ENCODE results near the gene TPCN1.

TPCN1 gene

DNA sequence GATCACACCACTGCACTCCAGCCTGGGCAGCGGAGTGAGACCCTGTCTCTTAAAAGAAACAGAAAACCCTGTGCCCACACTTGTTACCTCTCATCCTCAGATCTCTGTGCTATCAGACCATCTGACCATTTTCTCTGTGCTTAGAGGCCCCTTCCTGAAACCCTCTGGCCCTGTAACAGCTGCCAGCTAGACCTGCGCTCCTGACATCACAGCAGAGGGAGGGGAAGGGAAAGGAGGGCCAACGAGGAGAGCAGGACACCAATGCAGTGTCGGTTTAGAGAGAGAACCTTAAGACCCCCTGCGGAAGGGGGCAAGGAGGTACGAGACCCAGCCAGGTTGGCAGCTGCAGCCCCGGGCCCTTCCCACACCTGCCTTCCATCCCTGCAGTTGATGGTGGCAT is 71.3 kb downstream of the TPCN1 start:
- Histone ChIP-seq H3K4me3 (ENCODE audit: low read depth in 1 of 2, low read length in 2 of 2) (no peak overlapping the region), H3K27me3 (ENCODE audit: low read depth, low read length) (no peaks in the 10 kb centered on the region), H3K4me1 (ENCODE audit: control insufficient read depth in 1 of 2, insufficient read depth in 2 of 2, low read length in 2 of 2) (peaks cover 0 to 3% of the 10 kb centered on the region in 2 donors), H3K36me3 (ENCODE audit: control insufficient read depth in 1 of 2, insufficient read depth in 2 of 2, low read length in 2 of 2) (peaks cover 60 to 90% of the 10 kb centered on the region in 2 donors), H3K9me3 (ENCODE audit: control insufficient read depth in 1 of 2, low read length in 2 of 2) (no peaks in the 10 kb centered on the region), H3K27ac (ENCODE audit: low read length) (no peak overlapping the region)

- Histone ChIP-seq H3K4me1 (ENCODE audit: control insufficient read depth in 1 of 2, insufficient read depth in 2 of 2, low read length in 2 of 2) (peaks cover 0 to 3% of the 10 kb centered on the region in 2 donors), H3K27ac (ENCODE audit: low read length) (no peak overlapping the region), H3K36me3 (ENCODE audit: control insufficient read depth in 1 of 2, insufficient read depth in 2 of 2, low read length in 2 of 2) (peaks cover 57 to 84% of the 10 kb centered on the region in 2 donors), H3K9me3 (ENCODE audit: control insufficient read depth in 1 of 2, low read length in 2 of 2) (no peaks in the 10 kb centered on the region), H3K4me3 (ENCODE audit: low read depth in 1 of 2, low read length in 2 of 2) (no peak overlapping the region), H3K27me3 (ENCODE audit: low read depth, low read length) (no peaks in the 10 kb centered on the region)
Measured at GRCh38 chr12:113293100-113293499, 71.8 kb downstream of the TPCN1 start.

GRCh38 chr12:113295886-113296556 is 74.8 kb downstream of the TPCN1 start:
- H3K4me3 ChIP-seq (ENCODE audit: low read depth in 1 of 2, low read length in 2 of 2), result no peak overlapping the region
- no peaks in the 10 kb centered on the region for H3K9me3 ChIP-seq (ENCODE audit: control insufficient read depth in 1 of 2, low read length in 2 of 2)
- H3K27me3 ChIP-seq (ENCODE audit: low read depth, low read length), result no peaks in the 10 kb centered on the region
- H3K36me3 ChIP-seq (ENCODE audit: control insufficient read depth in 1 of 2, insufficient read depth in 2 of 2, low read length in 2 of 2), result peaks cover 37 to 63% of the 10 kb centered on the region in 2 donors
- H3K4me1 ChIP-seq (ENCODE audit: control insufficient read depth in 1 of 2, insufficient read depth in 2 of 2, low read length in 2 of 2), result peaks cover 0 to 16% of the 10 kb centered on the region in 2 donors
- H3K27ac ChIP-seq (ENCODE audit: low read length), result no peak overlapping the region

DNA sequence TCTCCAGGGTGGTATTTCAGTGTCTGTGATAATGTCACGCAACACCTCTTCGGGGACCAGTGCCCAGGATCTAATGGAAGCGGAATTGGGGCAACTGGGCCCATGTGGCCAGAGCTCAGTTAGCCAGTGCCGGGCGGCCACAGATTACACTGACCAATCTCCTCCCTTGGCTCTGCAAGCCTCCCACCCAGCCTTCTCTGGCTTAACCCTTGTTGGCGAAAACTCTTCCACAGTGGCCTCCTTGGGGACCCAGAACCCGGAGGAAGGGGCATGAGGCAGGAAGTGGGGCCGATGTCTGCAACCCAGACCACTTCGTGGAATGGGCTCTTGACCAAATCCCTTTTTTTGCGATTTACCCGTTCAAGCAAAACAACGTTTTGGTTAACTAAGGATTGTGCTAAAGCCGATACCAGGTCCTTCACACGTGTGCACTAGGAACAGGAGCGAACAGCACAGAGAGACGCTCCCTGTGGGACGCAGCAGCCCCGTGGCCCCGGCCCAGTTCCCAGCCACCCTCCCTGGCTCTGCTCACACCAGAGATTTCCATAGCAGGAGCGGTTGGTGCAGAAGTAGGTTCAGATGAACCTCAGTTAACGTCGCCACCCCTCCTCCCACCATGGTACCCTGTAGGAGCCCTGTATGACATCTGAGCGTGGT is 75.4 kb downstream of the TPCN1 start:
- H3K9me3 ChIP-seq (ENCODE audit: control insufficient read depth in 1 of 2, low read length in 2 of 2), result no peaks in the 10 kb centered on the region
- no peak overlapping the region for H3K4me3 ChIP-seq (ENCODE audit: low read depth in 1 of 2, low read length in 2 of 2)
- H3K36me3 ChIP-seq (ENCODE audit: control insufficient read depth in 1 of 2, insufficient read depth in 2 of 2, low read length in 2 of 2), result peaks cover 30 to 56% of the 10 kb centered on the region in 2 donors
- H3K4me1 ChIP-seq (ENCODE audit: control insufficient read depth in 1 of 2, insufficient read depth in 2 of 2, low read length in 2 of 2), result peaks cover 0 to 16% of the 10 kb centered on the region in 2 donors
- H3K27me3 ChIP-seq (ENCODE audit: low read depth, low read length), result no peaks in the 10 kb centered on the region
- no peak overlapping the region for H3K27ac ChIP-seq (ENCODE audit: low read length)

DNA sequence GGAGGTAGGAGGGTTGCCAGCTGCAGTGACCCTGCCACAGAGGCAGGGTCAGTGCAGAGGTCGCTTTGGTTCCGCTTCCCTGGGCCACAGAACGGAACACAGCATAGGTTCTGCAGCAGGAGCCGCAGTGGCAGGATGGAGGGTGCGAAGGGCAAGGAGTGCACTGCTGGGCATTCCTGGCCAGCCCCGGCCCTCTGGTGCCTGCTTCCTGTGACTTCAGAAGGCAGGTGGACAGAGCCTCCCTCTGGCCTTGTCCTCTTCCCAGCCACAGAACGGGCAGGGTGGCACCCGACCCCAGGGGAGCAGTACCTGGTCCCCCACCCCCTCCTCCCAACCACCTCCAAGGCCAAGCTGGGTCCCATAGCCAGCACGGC is 75.9 kb downstream of the TPCN1 start:
- Histone ChIP-seq H3K9me3 (ENCODE audit: control insufficient read depth in 1 of 2, low read length in 2 of 2) (no peaks in the 10 kb centered on the region), H3K27ac (ENCODE audit: low read length) (no peak overlapping the region), H3K4me3 (ENCODE audit: low read depth in 1 of 2, low read length in 2 of 2) (no peak overlapping the region), H3K36me3 (ENCODE audit: control insufficient read depth in 1 of 2, insufficient read depth in 2 of 2, low read length in 2 of 2) (peaks cover 27 to 54% of the 10 kb centered on the region in 2 donors), H3K27me3 (ENCODE audit: low read depth, low read length) (no peaks in the 10 kb centered on the region), H3K4me1 (ENCODE audit: control insufficient read depth in 1 of 2, insufficient read depth in 2 of 2, low read length in 2 of 2) (peaks cover 0 to 16% of the 10 kb centered on the region in 2 donors)

DNA sequence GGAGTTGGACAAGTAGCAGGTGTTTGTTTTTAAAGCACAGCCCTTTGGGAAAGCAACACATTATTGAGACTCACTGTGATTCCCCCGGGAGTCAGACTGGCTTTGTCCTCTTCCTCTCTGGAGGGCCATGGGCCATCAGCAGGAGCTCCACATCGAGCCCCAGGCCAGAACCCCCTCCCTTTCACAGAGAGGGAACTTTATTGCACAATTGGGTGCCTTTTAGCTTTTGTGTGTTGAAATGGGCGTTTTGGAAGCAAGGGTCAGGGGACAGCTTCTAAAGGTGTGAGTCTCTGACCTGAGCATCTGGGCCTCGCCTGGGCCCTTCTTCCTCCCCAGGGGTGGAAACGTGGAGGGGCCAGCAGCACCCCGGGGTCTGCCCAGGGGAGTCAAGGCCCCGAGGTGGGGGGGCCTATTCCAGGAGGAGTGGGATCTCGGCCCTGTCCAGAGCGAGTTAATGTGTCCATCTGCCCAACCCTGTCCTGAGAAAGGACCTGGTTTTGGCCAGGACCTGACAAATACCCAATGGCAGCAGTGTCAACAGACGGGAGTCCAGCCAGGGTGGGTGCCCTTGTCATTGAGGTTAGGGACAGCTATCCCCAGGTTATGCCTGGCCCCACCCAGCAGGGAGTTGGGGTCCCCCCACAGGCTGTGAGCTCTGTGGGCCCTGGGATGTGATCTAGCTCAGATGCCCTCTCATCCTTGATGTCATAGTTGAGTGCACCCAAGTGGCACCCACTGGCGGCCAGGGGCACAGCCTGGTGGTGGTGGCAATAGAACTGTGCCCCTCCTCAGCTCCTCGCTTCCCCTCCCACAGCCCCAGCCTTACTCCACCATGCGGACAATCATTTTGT is 76.6 kb downstream of the TPCN1 start:
- Histone ChIP-seq H3K4me3 (ENCODE audit: low read depth in 1 of 2, low read length in 2 of 2) (no peak overlapping the region), H3K9me3 (ENCODE audit: control insufficient read depth in 1 of 2, low read length in 2 of 2) (no peaks in the 10 kb centered on the region), H3K27me3 (ENCODE audit: low read depth, low read length) (no peaks in the 10 kb centered on the region), H3K4me1 (ENCODE audit: control insufficient read depth in 1 of 2, insufficient read depth in 2 of 2, low read length in 2 of 2) (peaks cover 0 to 16% of the 10 kb centered on the region in 2 donors), H3K27ac (ENCODE audit: low read length) (no peak overlapping the region), H3K36me3 (ENCODE audit: control insufficient read depth in 1 of 2, insufficient read depth in 2 of 2, low read length in 2 of 2) (peaks cover 29 to 51% of the 10 kb centered on the region in 2 donors)

DNA sequence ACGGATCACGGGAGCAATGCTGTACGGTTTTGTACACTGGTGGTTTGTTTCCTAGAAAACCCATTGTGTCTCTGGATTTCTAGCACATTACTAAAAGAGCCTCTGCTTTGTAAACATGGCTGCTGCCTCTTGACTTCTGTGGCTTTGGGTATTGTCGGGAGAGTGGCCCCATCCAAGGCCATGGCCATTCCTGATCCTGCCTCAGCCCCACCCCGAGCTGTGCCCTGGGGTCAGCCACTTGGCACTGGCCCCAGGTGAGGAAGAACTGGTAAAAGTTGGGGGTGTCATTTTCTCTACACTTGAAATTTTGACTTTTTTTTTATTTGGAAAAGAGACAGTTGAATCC is 77.2 kb downstream of the TPCN1 start:
- Histone ChIP-seq H3K4me1 (ENCODE audit: control insufficient read depth in 1 of 2, insufficient read depth in 2 of 2, low read length in 2 of 2) (peaks cover 0 to 16% of the 10 kb centered on the region in 2 donors), H3K27me3 (ENCODE audit: low read depth, low read length) (no peaks in the 10 kb centered on the region), H3K27ac (ENCODE audit: low read length) (no peak overlapping the region), H3K4me3 (ENCODE audit: low read depth in 1 of 2, low read length in 2 of 2) (no peak overlapping the region), H3K9me3 (ENCODE audit: control insufficient read depth in 1 of 2, low read length in 2 of 2) (no peaks in the 10 kb centered on the region), H3K36me3 (ENCODE audit: control insufficient read depth in 1 of 2, insufficient read depth in 2 of 2, low read length in 2 of 2) (peaks cover 23 to 45% of the 10 kb centered on the region in 2 donors)

- no peak overlapping the region for H3K4me3 ChIP-seq (ENCODE audit: low read depth in 1 of 2, low read length in 2 of 2)
- H3K27me3 ChIP-seq (ENCODE audit: low read depth, low read length), result no peaks in the 10 kb centered on the region
- H3K27ac ChIP-seq (ENCODE audit: low read length), result no peak overlapping the region
- peaks cover 0 to 16% of the 10 kb centered on the region in 2 donors for H3K4me1 ChIP-seq (ENCODE audit: control insufficient read depth in 1 of 2, insufficient read depth in 2 of 2, low read length in 2 of 2)
- H3K36me3 ChIP-seq (ENCODE audit: control insufficient read depth in 1 of 2, insufficient read depth in 2 of 2, low read length in 2 of 2), result peaks cover 20 to 48% of the 10 kb centered on the region in 2 donors
- no peaks in the 10 kb centered on the region for H3K9me3 ChIP-seq (ENCODE audit: control insufficient read depth in 1 of 2, low read length in 2 of 2)
Measured at GRCh38 chr12:113298861-113299545, 77.7 kb downstream of the TPCN1 start.

DNA sequence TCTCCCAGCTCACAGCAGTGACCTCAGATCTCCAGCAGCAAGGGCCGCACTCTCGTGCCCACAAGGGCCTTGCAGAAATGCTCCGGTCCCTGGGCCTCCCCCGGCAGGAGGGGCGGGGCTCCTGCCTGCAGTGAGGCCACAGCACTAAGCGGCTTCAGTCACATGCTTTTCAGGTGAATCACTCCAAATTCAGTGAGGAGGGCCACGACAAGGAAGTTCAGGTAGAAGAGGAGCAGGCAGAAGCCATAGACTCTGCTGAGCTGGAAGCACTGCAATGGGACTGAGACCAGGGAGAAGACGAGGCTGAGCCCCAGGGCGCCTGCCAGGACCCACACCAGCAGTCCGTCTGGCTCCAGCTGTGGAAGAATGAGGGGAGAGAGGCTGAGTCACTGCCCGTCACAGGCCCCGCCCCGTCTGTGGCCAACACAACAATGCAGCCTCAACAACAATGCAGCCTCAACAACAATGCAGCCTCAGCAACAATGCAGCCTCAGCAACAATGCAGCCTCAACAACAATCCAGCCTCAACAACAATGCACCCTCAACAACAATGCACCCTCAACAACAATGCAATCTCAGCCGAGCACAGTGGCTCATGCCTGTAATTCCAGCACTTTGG is 78.5 kb downstream of the TPCN1 start:
- Histone ChIP-seq H3K4me3 (ENCODE audit: low read depth in 1 of 2, low read length in 2 of 2) (no peak overlapping the region), H3K27me3 (ENCODE audit: low read depth, low read length) (no peaks in the 10 kb centered on the region), H3K36me3 (ENCODE audit: control insufficient read depth in 1 of 2, insufficient read depth in 2 of 2, low read length in 2 of 2) (peaks cover 17 to 52% of the 10 kb centered on the region in 2 donors), H3K9me3 (ENCODE audit: control insufficient read depth in 1 of 2, low read length in 2 of 2) (no peaks in the 10 kb centered on the region), H3K27ac (ENCODE audit: low read length) (no peak overlapping the region), H3K4me1 (ENCODE audit: control insufficient read depth in 1 of 2, insufficient read depth in 2 of 2, low read length in 2 of 2) (peaks cover 0 to 16% of the 10 kb centered on the region in 2 donors)

DNA sequence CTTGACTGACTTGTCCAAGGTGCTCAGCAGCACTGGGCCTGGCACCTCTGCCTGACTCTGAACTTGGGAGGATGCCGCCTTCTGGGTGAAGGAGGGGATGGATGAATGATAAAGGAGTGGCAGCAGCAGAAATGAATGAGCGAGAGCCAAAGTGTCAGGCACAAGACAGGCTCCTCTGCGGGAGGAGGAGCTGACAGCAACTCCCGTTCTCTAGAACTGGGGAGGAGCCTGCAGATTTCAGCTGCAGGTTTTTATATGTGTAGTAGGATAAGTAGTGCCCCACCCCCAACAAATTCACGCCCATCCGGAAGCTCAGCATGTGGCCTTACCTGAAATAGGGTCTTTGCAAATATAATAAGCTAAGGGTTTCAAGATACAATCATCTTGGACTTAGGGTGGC is 80.5 kb downstream of the TPCN1 start:
- Histone ChIP-seq H3K27ac (ENCODE audit: low read length) (no peak overlapping the region), H3K36me3 (ENCODE audit: control insufficient read depth in 1 of 2, insufficient read depth in 2 of 2, low read length in 2 of 2) (peaks cover 9 to 50% of the 10 kb centered on the region in 2 donors), H3K9me3 (ENCODE audit: control insufficient read depth in 1 of 2, low read length in 2 of 2) (no peaks in the 10 kb centered on the region), H3K4me1 (ENCODE audit: control insufficient read depth in 1 of 2, insufficient read depth in 2 of 2, low read length in 2 of 2) (peaks cover 0 to 16% of the 10 kb centered on the region in 2 donors), H3K27me3 (ENCODE audit: low read depth, low read length) (no peaks in the 10 kb centered on the region), H3K4me3 (ENCODE audit: low read depth in 1 of 2, low read length in 2 of 2) (no peak overlapping the region)
